GM19239 (cell line): ENCODE measurements around the gene CRMP1.

Source experiments
- DNase-seq: peaks from one replicate; pipeline ENCODE4 v3.0.0; 2011; ENCODE audit warnings: low spot score; ENCODE audit not compliant: insufficient read length
- FAIRE-seq: peaks from 2 replicates; lab custom pipeline; 2011; peaks lifted over from hg19 to GRCh38; lab: Jason Lieb, UNC

The CRMP1 gene

DNA sequence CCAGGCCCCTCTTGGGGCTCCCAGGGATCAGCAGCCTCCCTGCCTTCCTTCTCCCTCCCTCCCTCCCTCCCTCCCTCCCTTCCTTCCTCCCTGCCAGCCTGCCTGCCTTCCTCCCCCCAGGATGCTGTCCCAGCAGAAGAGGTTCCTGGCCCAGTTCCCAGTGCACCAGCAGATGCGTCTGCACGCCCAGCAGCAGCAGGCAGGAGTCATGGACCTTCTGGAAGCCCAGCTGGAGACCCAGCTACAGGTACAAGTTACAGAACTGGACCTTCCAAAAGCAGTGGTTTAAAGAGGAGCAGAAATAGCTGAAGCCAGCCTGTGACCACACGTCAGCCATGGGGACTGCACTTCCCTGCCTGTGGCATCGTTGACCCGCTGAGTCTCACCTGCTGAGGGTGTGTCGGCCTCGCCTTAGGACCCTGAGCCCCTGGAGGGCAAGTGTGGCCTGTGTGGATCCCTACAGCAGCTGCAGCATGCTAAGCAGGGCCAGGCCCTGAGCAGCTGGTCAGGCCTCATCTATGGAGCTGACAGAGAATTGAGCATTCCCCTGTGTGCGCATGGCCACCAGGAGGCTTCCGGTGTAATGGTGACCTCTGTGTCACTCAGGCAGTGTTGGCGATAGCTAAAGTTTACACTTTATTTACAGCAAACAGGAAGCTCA is 84.7 kb downstream of the CRMP1 start:
- FAIRE-seq (no peak), DNase-seq (no peak)

GRCh38 chr4:5805270-5805669 is 87.6 kb downstream of the CRMP1 start:
- FAIRE-seq (no peak), DNase-seq (no peak)

DNA sequence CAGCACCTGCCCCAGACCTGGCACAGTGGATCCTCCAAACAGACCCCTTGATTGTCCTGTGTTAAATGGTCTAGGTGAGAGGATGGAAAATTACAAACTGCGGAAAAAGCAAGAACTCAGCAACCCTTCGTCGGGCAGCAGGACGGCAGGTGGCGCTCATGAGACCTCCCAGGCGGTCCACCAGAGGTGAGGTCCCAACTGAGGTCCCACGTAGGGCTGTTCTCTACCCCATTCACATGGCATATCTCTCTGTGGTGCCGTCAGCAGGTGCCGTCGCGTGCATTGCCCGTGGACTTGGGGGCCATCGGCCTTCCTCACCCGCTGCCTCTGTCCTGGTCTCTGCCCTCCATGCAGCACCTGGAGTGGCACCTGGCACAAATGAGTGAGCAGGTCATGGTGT is 88.2 kb downstream of the CRMP1 start:
- no peak for DNase-seq
- no peak for FAIRE-seq

GRCh38 chr4:5802565-5802964 is 90.3 kb downstream of the CRMP1 start:
- no peak for FAIRE-seq

DNA sequence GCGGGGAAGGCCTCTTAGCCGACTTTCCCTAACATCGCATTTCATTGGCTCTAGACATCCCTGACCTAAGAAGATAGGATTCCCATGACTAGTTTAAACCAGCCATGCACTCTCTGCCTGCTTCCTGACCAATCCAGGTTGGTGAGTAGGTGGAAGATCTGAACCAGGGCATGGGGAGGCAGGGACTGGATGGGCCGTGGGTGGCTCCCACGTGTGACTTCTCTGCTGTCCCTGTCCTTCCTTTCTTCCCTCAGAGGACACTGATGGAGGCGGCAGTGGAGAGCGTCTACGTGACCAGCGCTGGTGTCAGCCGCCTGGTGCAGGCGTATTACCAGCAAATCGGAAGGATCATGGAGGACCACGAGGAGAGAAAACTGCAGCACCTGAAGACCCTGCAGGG is 91.2 kb downstream of the CRMP1 start:
- DNase-seq = no peak
- no peak for FAIRE-seq

More at GRCh38 chr4:5802565-5802964, 90.3 kb downstream of the CRMP1 start:
- no peak for DNase-seq

GRCh38 chr4:5800496-5800895 is 92.4 kb downstream of the CRMP1 start:
- FAIRE-seq = no peak
- no peak for DNase-seq

GRCh38 chr4:5799406-5799805 is 93.5 kb downstream of the CRMP1 start:
- no peak for DNase-seq
- FAIRE-seq = no peak

DNA sequence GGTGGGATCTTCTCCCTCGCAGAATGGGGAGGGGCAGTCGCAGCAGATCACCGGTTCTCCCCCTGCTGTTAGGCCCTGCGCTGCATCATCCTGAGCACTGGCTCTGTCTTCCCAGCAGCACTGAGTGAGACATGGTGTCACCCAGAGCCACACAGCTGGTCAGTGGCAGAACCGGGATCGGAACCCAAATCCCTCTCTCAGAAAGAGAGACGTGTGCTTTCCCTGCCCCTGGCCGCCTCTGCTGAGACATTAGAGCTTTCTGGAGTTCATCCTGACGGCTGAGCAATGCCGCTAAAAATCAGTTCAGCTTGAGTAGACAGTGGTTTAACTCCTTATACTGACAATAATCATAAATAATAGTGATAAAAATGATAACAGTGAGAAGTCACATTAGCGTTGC is 93.9 kb downstream of the CRMP1 start:
- FAIRE-seq = no peak
- no peak for DNase-seq

- FAIRE-seq (no peak), DNase-seq (no peak)
These were observed 94.4 kb downstream of the CRMP1 start for GRCh38 chr4:5798462-5798861.

GRCh38 chr4:5797866-5798265 is 95.0 kb downstream of the CRMP1 start:
- DNase-seq (no peak), FAIRE-seq (no peak)

- DNase-seq (no peak), FAIRE-seq (no peak)
These were observed 95.9 kb downstream of the CRMP1 start for GRCh38 chr4:5796976-5797375.

DNA sequence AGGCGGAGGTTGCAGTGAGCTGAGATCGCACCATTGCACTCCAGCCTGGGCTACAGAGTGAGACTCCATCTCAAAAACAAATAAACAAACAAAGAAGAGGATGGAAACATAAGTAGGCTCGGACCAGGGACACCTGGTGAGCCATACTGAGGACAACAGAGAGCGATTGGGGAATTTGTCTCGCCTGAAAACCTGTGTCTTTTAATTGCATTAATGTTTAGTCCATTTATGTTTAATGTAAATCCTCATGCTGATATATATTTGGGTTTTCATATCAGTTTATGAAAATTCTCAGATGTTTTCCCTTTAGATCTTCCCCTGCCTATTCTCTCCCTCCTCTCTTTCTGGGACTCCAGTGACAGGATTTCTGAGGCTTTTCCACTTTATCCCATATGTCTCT is 97.3 kb downstream of the CRMP1 start:
- DNase-seq = no peak
- no peak for FAIRE-seq

GRCh38 chr4:5793514-5793913 is 99.4 kb downstream of the CRMP1 start:
- no peak for FAIRE-seq
- no peak for DNase-seq

- DNase-seq (no peak), FAIRE-seq (no peak)
These were observed 101.2 kb downstream of the CRMP1 start for GRCh38 chr4:5791654-5792053.

GRCh38 chr4:5790546-5790857 is 102.4 kb downstream of the CRMP1 start:
- DNase-seq (no peak), FAIRE-seq (no peak)

DNA sequence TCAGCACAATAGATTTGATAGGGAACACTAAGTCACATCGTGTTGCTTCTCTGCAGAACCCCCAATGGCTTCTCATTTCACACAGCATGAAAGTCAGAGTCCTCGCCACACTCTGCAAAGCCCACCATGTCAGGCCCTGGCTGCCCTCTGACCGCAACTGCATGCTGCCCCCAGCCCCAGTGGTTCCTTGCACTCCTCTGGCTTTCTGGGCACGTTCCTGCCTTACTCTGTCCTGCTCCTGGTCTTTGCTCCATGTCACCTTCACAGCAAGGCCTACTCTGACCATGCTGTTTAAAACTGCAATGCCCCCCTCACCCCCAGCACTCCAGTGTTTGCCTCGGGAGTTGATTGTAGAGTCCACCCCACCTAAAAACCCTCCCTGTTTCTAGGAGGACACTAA is 103.7 kb downstream of the CRMP1 start:
- FAIRE-seq = no peak

DNA sequence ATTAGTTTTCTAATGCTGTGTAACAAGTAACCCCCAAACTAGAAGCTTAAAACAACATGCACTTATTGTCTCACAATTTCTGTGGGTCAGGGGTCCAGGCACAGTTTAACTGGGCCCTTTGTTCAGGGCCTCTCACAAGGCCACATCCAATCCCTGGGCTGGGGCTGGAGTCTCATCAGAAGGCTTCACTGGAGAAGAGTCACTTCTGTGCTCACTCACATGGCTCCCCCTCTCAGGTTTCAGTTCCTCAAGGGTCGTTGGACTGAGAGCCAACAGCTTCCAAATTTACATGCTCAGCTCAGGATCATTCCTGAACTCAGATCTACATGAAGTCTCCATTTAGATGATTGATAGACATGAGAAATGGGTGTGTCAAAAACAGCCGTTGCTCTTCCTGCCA is 104.7 kb downstream of the CRMP1 start:
- DNase-seq = no peak
- FAIRE-seq = no peak

More for the DNA sequence above, 103.7 kb downstream of the CRMP1 start:
- DNase-seq = no peak

GRCh38 chr4:5787311-5787710 is 105.6 kb downstream of the CRMP1 start:
- FAIRE-seq (no peak), DNase-seq (no peak)

DNA sequence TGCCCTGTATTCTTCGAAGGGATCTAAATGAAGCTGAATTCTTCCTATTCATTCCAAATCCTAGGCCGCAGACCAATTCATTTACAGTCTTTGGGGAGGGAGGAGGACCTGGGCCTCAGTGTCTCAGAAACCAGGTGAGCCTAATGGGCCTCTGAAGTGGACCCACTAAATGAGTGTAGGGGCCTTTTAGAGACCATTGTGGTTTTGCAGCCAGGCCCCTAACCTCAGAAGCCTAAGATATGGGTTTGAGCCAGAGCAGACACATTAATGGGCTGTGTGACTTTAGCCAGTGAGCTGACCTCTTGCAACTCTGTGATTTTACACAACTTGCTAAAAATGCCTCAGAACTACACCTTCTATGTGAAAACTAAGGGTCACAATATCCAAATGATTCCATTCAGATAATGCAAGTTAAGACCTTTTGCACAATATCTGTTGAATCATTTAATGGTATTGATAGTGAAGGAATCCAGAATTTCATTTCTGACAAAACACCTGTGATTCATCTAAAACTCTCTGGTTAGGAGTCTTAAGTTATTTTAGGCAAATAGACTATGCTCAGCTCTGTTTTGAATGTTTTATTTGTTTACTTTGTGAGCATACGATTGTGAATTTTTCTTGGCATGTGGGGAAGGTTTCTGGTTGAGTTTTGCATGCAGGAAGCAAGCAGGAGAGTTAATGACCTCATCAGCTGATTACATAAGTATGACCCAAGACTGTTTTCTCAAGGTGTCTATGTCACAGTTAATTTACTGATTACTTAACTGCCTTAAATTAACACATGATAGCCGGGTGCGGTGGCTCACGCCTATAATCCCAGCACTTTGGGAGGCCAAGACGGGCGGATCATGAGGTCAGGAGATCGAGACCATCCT is 106.8 kb downstream of the CRMP1 start:
- FAIRE-seq (no peak), DNase-seq (no peak)

GRCh38 chr4:5784960-5785611 is 107.8 kb downstream of the CRMP1 start:
- DNase-seq (no peak), FAIRE-seq (no peak)

DNA sequence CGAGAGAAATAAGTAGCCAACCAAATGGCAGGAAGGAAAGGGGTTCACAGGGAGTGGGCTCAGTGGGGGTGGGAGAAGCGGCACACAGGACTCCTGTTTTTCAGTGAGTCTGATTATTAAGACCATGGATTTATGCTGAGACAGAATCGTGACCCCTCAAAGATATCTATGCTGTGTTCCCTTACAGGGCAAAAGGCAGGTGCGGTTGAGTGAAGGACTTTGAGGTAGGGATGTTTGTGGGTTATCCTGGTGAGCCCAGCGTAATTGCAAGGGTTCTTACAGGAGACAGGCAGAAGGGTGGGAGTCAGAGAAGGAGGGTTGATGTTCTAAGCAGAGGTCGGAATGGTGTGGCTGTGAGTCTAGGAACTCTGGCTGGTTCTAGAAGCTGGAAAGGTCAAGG is 108.9 kb downstream of the CRMP1 start:
- FAIRE-seq (no peak), DNase-seq (no peak)
